ENCODE data around the gene EEFSEC. TPM values are rescaled to one million over a fixed set of nuclear protein-coding genes. Genes with fewer than 3 reads are reported as not detected.

Gene EEFSEC
- total and polyA plus RNA-seq, 2 of the 4 experiments (the other 2 are of a cell fraction), result 4.5 to 9.3 TPM

GRCh38 chr3:128408012-128408692 lies 254.9 kb downstream of the EEFSEC start:
- H4K5ac ChIP-seq (ENCODE audit: low read depth, low read length), result no peak overlapping the region
- H2AK9ac ChIP-seq (replicated peaks; ENCODE audit: low read depth, low read length, poor library complexity), result no peak overlapping the region
- H3K27me3 ChIP-seq (ENCODE audit: control insufficient read depth, insufficient read depth, low read length), result no peaks in the 10 kb centered on the region
- no TSS peak for BruUV-seq (replicated peaks)
- H3K18ac ChIP-seq (ENCODE audit: low read depth, low read length), result no peak overlapping the region
- H3K79me1 ChIP-seq (ENCODE audit: low read depth in 1 of 2, low read length in 2 of 2), result no peaks in the 10 kb centered on the region
- dilution Hi-C loops (cut with HindIII; ENCODE audit: low sequenced_read_pairs, unreplicated experiment) (no loop called here), in situ Hi-C loops (cut with MboI; ENCODE audit: low sequenced_read_pairs) (no loop called here), intact Hi-C loops (cut with micrococcal nuclease) (no loop called here)
- H3K9ac ChIP-seq (ENCODE audit: low read depth, low read length), result no peak overlapping the region
- no peak overlapping the region for H4K8ac ChIP-seq (ENCODE audit: low read depth in 2 of 2, low read length in 2 of 2)
- no peak for ATAC-seq (ENCODE audit: low read depth)
- no peaks in the 10 kb centered on the region; the same call in 1 of the 2 replicates for H4K20me1 ChIP-seq (ENCODE audit: insufficient read depth, low read length)
- no peaks in the 10 kb centered on the region for H3K4me1 ChIP-seq (ENCODE audit: control insufficient read depth, insufficient read depth, low read length)
- CTCF ChIA-PET, result interaction anchor here (1.3 kb wide), 1 partner anchor 237 kb away, joined by 3 read pairs; no protein-coding TSS in a partner anchor
- H3K4ac ChIP-seq (ENCODE audit: low read depth, low read length), result no peak overlapping the region
- H3K56ac ChIP-seq (ENCODE audit: extremely low read depth, insufficient read depth, low read length), result no peak overlapping the region
- peaks cover 4% of the 10 kb centered on the region; the same call in 1 of the 2 replicates for H3K9me1 ChIP-seq (ENCODE audit: insufficient read depth, low read length)
- H3K4me2 ChIP-seq (ENCODE audit: low read depth, low read length), result no peak overlapping the region
- H2AFZ ChIP-seq (replicated peaks; ENCODE audit: low read length, poor library complexity), result no peak overlapping the region
- H2BK20ac ChIP-seq (ENCODE audit: low read depth, low read length), result no peak overlapping the region
- no peak overlapping the region for H4K91ac ChIP-seq (ENCODE audit: insufficient read depth, low read depth, low read length)
- 87% methylated on average over 12 of the region's 19 CpGs; no CpG with 5 or more reads in 1 of the 2 experiments for WGBS, 2 experiments (ENCODE audit: extremely low coverage in 2 of 2, insufficient read length in 1 of 2)
- no peak overlapping the region for H3K14ac ChIP-seq (replicated peaks; ENCODE audit: low read depth, low read length)
- H2BK15ac ChIP-seq (ENCODE audit: low read depth, low read length), result no peak overlapping the region
- no peak overlapping the region for H3K4me3 ChIP-seq (ENCODE audit: insufficient read depth, low read depth, low read length)
- H2BK5ac ChIP-seq (ENCODE audit: low read depth, low read length, poor library complexity, severe bottlenecking), result no peak overlapping the region
- POLR2A ChIA-PET (ENCODE audit: unreplicated experiment), result no interaction called here
- H2AK5ac ChIP-seq (ENCODE audit: low read depth, low read length), result no peak overlapping the region
- no peak overlapping the region for H3K27ac ChIP-seq (ENCODE audit: insufficient read depth, low read length)
- no peaks in the 10 kb centered on the region for H3K9me3 ChIP-seq (ENCODE audit: control insufficient read depth, insufficient read depth, low read length)
- no peak overlapping the region for H2BK120ac ChIP-seq (ENCODE audit: low read depth, low read length)
- H3K23ac ChIP-seq (ENCODE audit: low read depth, low read length), result no peak overlapping the region
- H3K36me3 ChIP-seq (ENCODE audit: control insufficient read depth, insufficient read depth, low read length), result no peaks in the 10 kb centered on the region; the same call in 1 of the 2 replicates
- no peak for TF ChIP-seq MAZ (IDR thresholded peaks at IDR 0.05; ENCODE audit: borderline replicate concordance, low read depth, low read length)
- TF ChIP-seq CTCF (conservative IDR thresholded peaks at IDR 0.05; ENCODE audit: low read depth, low read length), result no peak
- no peak for TF ChIP-seq NFE2L2 (IDR thresholded peaks at IDR 0.05; ENCODE audit: low read depth, low read length)
- no peak for DNase-seq
